SK-N-SH (cell line): Measurements from ENCODE around the gene ZKSCAN3. TPM values are rescaled to one million over a fixed set of nuclear protein-coding genes. Genes with fewer than 3 reads are reported as not detected.

Experiments used
- CTCF ChIA-PET: fragments of 300-600, 350-600 bp; formaldehyde crosslinking; extraction: SDS; loops from one replicate; lab custom pipeline; 2021; lab: Yijun Ruan, JAX
- POLR2A ChIA-PET: fragments of 350-600 bp; sonication (Branson Sonifier 250); formaldehyde crosslinking; extraction: SDS; loops from one replicate; lab custom pipeline; 2020; ENCODE audit warnings: antibody characterized with exemption, inconsistent platforms; lab: Yijun Ruan, JAX
- DNase-seq: peaks from one replicate; pipeline ENCODE4 v3.0.0; 2012
- H2AFZ ChIP-seq: fragments of 200-600 bp; sonication (generic); 2 replicates; pipeline ENCODE4 v1.8.1; 2016; ENCODE audit warnings: antibody characterized with exemption, mild to moderate bottlenecking, low read depth
- H3F3A ChIP-seq: fragments of 200-600 bp; sonication (generic); replicated peaks from 2 replicates; pipeline ENCODE3; 2016; ENCODE audit warnings: antibody characterized with exemption, mild to moderate bottlenecking; ENCODE audit not compliant: insufficient read depth
- H3K27ac ChIP-seq, 2 experiments: fragments of 200-500 bp in 1 of 2; fragments of 200-600 bp in 1 of 2; sonication (Bioruptor generic) in 1 of 2; sonication (generic), shearing (Covaris generic) in 1 of 2; 2 replicates each; pipeline versions ENCODE4 v1.5.1 to v1.6.1; 2014 to 2016; ENCODE audit warnings: low read depth in 2 of 2, inconsistent platforms in 1 of 2, low read length in 1 of 2, mild to moderate bottlenecking in 1 of 2, mixed read lengths in 1 of 2
- H3K27me3 ChIP-seq: fragments of 200-600 bp; sonication (generic), shearing (Covaris generic); 2 replicates; pipeline ENCODE4 v1.6.1; 2016; ENCODE audit warnings: mixed run types; ENCODE audit not compliant: insufficient read depth
- H3K36me3 ChIP-seq, 2 experiments: fragments of 200-500 bp in 1 of 2; fragments of 200-600 bp in 1 of 2; sonication (Bioruptor generic) in 1 of 2; sonication (generic) in 1 of 2; replicated peaks in 1 of 2; 2 replicates each; pipeline versions ENCODE3 to v1.5.1; 2014 to 2016; ENCODE audit warnings: low read length in 1 of 2, mild to moderate bottlenecking in 1 of 2; ENCODE audit not compliant: insufficient read depth in 2 of 2, control insufficient read depth in 1 of 2
- H3K4me1 ChIP-seq, 2 experiments: fragments of 200-500 bp in 1 of 2; fragments of 200-600 bp in 1 of 2; sonication (Bioruptor generic) in 1 of 2; sonication (generic), shearing (Covaris generic) in 1 of 2; 2 replicates each; pipeline versions ENCODE4 v1.5.1 to v1.6.1; 2014 to 2016; ENCODE audit warnings: low read depth in 1 of 2, low read length in 1 of 2, mixed run types in 1 of 2; ENCODE audit not compliant: insufficient read depth in 2 of 2, control insufficient read depth in 1 of 2
- H3K4me2 ChIP-seq: fragments of 200-600 bp; sonication (generic), shearing (Covaris generic); 2 replicates; pipeline ENCODE4 v1.6.1; 2017; ENCODE audit warnings: mixed run types
- H3K4me3 ChIP-seq, 2 experiments: fragments of 200-500 bp in 1 of 2; fragments of 200-600 bp in 1 of 2; sonication (Bioruptor generic) in 1 of 2; sonication (generic), shearing (Covaris generic) in 1 of 2; 2 replicates each; pipeline versions ENCODE4 v1.5.1 to v1.8.1; 2014 to 2016; ENCODE audit warnings: low read depth in 2 of 2, inconsistent platforms in 1 of 2, low read length in 1 of 2, mild to moderate bottlenecking in 1 of 2, mixed read lengths in 1 of 2, moderate library complexity in 1 of 2
- H3K79me2 ChIP-seq: fragments of 200-600 bp; sonication (generic); 2 replicates; pipeline ENCODE4 v1.8.1; 2017; ENCODE audit warnings: mild to moderate bottlenecking; ENCODE audit not compliant: insufficient read depth
- H3K9ac ChIP-seq: fragments of 200-600 bp; sonication (generic); 2 replicates; pipeline ENCODE4 v1.6.1; 2017; ENCODE audit warnings: mixed run types
- H3K9me2 ChIP-seq: fragments of 200-600 bp; sonication (generic); 2 replicates; pipeline ENCODE4 v1.6.1; 2017; ENCODE audit warnings: mixed run types
- H3K9me3 ChIP-seq: fragments of 200-600 bp; sonication (generic); 2 replicates; pipeline ENCODE4 v1.6.1; 2017; ENCODE audit warnings: mixed run types, mild to moderate bottlenecking, moderate library complexity
- H4K20me1 ChIP-seq: fragments of 200-600 bp; sonication (generic); 2 replicates; pipeline ENCODE4 v1.6.1; 2017; ENCODE audit warnings: mild to moderate bottlenecking, mixed run types; ENCODE audit not compliant: insufficient read depth
- CHD2 ChIP-seq: fragments of 150-350 bp; IDR thresholded peaks from 2 replicates; pipeline ENCODE4 v1.6.1; 2018; ENCODE audit warnings: low read length; ENCODE audit not compliant: partially characterized antibody
- EP300 ChIP-seq, 2 experiments: IDR thresholded peaks; 2 replicates each; pipeline versions ENCODE4 v1.4.0 to v1.6.1; 2012; ENCODE audit warnings: borderline replicate concordance in 1 of 2, low read depth in 1 of 2, low read length in 1 of 2
- FOSL2 ChIP-seq: IDR thresholded peaks from 2 replicates; pipeline ENCODE4 v1.4.0; 2012; ENCODE audit warnings: low read depth, mild to moderate bottlenecking, moderate library complexity, borderline replicate concordance
- FOXJ3 ChIP-seq: sonication (generic); formaldehyde crosslinking; IDR thresholded peaks from 2 replicates; pipeline ENCODE4 v1.5.1; 2020; ENCODE audit warnings: mild to moderate bottlenecking, missing genetic modification reagents
- FOXM1 ChIP-seq: IDR thresholded peaks from 2 replicates; pipeline ENCODE4 v1.4.0; 2012; ENCODE audit warnings: low read depth, mild to moderate bottlenecking
- GABPA ChIP-seq: IDR thresholded peaks from 2 replicates; pipeline ENCODE4 v1.4.0; 2012; ENCODE audit warnings: low read depth, mild to moderate bottlenecking
- GATA2 ChIP-seq: sonication (generic); formaldehyde crosslinking; IDR thresholded peaks from 2 replicates; pipeline ENCODE4 v1.5.0; 2020; ENCODE audit warnings: mild to moderate bottlenecking, missing genetic modification reagents
- MXI1 ChIP-seq: IDR thresholded peaks from 2 replicates; pipeline ENCODE4 v1.6.1; 2012; ENCODE audit warnings: mild to moderate bottlenecking, low read depth, low read length, improper control_type of control experiment
- NFIC ChIP-seq: IDR thresholded peaks from 2 replicates; pipeline ENCODE4 v1.4.0; 2012; ENCODE audit warnings: borderline replicate concordance
- POLR2AphosphoS5 ChIP-seq: IDR thresholded peaks from 2 replicates; pipeline ENCODE4 v1.6.1; 2012; ENCODE audit warnings: low read depth, low read length
- TAF1 ChIP-seq: IDR thresholded peaks from 2 replicates; pipeline ENCODE4 v1.6.1; 2012; ENCODE audit warnings: low read depth, mild to moderate bottlenecking, low read length, moderate library complexity, borderline replicate concordance
- YY1 ChIP-seq: IDR thresholded peaks from 2 replicates; pipeline ENCODE4 v1.4.0; 2012; ENCODE audit warnings: low read depth, mild to moderate bottlenecking
- WGBS: methylation state at CpG from one replicate; pipeline ENCODE4 v1.1.6; 2017; ENCODE audit warnings: low lambda C conversion rate; 5-methylcytosine and 5-hydroxymethylcytosine counted together
- polyA plus RNA-seq, 3 experiments: library from polyadenylated mRNA; depleted of rRNA; stranded (reverse); fragments of >200 nt; gene quantifications; 2 replicates each; pipeline ENCODE4 v1.2.3, GENCODE V29; 2012
- TF ChIP-seq, protein P1 (sequence below): IDR thresholded peaks from 2 replicates; pipeline ENCODE4 v1.4.0; 2012; ENCODE audit warnings: low read depth, borderline replicate concordance
- TF ChIP-seq, protein P2 (sequence below): IDR thresholded peaks from 2 replicates; pipeline ENCODE4 v1.4.0; 2012; ENCODE audit warnings: low read depth
- TF ChIP-seq, protein P3 (sequence below): fragments of 200-600 bp; sonication (generic); IDR thresholded peaks from 2 replicates; pipeline ENCODE4 v1.6.1; 2017; ENCODE audit warnings: antibody characterized with exemption, mild to moderate bottlenecking, moderate library complexity
- TF ChIP-seq, protein P4 (sequence below): IDR thresholded peaks from 2 replicates; pipeline ENCODE4; 2012

The ZKSCAN3 gene
- polyA plus RNA-seq, 1 of the 3 experiments (the other 2 are of a cell fraction) = 2.6 TPM

DNA sequence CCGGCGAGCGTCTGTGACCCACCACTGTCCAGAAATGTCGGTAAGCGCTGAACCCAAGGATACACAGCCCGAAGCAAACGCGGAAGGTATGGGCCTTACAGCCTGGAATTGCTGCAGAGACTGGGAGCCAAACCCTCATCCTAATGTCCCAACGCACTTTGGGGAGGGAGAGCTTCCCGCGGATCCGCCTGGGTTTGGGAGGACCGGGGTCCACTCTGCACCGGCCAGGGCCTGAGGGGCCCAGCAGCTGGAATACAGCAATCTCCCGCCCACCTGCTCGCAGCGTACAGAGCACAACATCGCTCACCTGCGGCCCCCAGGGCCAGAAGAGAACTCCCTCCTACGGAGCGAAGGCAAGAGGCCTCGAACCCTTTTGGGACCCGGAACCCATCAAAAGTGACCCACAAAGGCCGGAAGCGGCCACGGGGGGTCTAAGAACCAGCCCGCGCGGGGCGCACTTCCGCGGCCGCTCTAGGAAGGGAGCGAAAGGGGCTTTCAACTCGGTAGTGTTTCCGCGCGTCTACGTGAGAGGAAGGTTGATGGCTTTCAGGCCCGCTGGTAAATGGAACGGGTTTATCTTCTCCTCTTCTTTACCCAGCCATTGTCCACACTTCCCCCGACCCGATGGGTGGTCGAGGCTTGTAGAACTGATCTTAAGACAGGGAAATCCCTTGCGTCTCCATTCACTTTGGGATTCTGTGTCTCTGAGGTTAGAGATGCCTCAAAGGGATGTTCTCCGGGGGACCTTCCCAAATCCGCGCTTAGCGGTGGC lies 49.8 kb downstream of the ZKSCAN3 start, which contains the start of gene ZSCAN12 (continued):
- TF ChIP-seq, protein P1, sequence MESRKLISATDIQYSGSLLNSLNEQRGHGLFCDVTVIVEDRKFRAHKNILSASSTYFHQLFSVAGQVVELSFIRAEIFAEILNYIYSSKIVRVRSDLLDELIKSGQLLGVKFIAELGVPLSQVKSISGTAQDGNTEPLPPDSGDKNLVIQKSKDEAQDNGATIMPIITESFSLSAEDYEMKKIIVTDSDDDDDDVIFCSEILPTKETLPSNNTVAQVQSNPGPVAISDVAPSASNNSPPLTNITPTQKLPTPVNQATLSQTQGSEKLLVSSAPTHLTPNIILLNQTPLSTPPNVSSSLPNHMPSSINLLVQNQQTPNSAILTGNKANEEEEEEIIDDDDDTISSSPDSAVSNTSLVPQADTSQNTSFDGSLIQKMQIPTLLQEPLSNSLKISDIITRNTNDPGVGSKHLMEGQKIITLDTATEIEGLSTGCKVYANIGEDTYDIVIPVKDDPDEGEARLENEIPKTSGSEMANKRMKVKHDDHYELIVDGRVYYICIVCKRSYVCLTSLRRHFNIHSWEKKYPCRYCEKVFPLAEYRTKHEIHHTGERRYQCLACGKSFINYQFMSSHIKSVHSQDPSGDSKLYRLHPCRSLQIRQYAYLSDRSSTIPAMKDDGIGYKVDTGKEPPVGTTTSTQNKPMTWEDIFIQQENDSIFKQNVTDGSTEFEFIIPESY = 0 out of 2 replicates have a peak, but pooled peaks have one; percentile 32
- TF ChIP-seq GATA2 (CRISPR knock-in tag) (no peak), EP300 (IDR thresholded peaks at IDR 0.05; ENCODE audit: borderline replicate concordance in 1 of 2, low read depth in 1 of 2, low read length in 1 of 2) (0 out of 4 replicates have a peak, but pooled peaks of 1 of the 2 experiments have one; percentile 17), GABPA (peak; percentile 95), NFIC (peak; percentile 27; the same call in 1 of the 2 replicates), CHD2 (peak; percentile 77), FOXJ3 (CRISPR knock-in tag) (no peak), FOSL2 (no peak), POLR2AphosphoS5 (peak; percentile 98), MXI1 (peak; percentile 83), FOXM1 (no peak), YY1 (peak; percentile 75; the same call in 1 of the 2 replicates), TAF1 (peak; percentile 96)
- TF ChIP-seq, protein P2, sequence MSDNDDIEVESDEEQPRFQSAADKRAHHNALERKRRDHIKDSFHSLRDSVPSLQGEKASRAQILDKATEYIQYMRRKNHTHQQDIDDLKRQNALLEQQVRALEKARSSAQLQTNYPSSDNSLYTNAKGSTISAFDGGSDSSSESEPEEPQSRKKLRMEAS = peak; percentile 86

DNA sequence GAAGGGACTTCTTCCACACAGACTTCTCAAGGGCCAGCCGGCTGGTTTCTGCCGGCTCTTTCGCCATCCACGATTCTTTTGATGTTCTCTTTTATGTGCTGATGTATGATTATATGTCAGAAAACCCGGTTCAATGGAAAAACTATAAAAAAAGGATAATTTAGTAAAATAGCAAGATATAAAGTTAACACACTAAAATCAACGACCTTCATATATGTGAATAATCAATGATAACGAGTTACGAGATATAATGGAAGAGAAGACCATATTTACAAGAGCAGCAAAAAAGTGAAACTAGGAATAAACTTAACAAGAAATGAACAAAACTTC lies 50.3 kb downstream of the ZKSCAN3 start:
- POLR2A ChIA-PET = interaction anchor here (0.6 to 1.5 kb wide), 2 partner anchors 187 to 296 kb away, joined by 3 to 6 read pairs; a partner anchor contains a TSS
- TF ChIP-seq, protein P3, sequence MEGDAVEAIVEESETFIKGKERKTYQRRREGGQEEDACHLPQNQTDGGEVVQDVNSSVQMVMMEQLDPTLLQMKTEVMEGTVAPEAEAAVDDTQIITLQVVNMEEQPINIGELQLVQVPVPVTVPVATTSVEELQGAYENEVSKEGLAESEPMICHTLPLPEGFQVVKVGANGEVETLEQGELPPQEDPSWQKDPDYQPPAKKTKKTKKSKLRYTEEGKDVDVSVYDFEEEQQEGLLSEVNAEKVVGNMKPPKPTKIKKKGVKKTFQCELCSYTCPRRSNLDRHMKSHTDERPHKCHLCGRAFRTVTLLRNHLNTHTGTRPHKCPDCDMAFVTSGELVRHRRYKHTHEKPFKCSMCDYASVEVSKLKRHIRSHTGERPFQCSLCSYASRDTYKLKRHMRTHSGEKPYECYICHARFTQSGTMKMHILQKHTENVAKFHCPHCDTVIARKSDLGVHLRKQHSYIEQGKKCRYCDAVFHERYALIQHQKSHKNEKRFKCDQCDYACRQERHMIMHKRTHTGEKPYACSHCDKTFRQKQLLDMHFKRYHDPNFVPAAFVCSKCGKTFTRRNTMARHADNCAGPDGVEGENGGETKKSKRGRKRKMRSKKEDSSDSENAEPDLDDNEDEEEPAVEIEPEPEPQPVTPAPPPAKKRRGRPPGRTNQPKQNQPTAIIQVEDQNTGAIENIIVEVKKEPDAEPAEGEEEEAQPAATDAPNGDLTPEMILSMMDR = no peak
- TF ChIP-seq, protein P4, sequence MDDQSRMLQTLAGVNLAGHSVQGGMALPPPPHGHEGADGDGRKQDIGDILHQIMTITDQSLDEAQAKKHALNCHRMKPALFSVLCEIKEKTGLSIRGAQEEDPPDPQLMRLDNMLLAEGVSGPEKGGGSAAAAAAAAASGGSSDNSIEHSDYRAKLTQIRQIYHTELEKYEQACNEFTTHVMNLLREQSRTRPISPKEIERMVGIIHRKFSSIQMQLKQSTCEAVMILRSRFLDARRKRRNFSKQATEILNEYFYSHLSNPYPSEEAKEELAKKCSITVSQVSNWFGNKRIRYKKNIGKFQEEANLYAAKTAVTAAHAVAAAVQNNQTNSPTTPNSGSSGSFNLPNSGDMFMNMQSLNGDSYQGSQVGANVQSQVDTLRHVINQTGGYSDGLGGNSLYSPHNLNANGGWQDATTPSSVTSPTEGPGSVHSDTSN = no peak
- Histone ChIP-seq H3K9ac (peak overlapping the region; percentile 88), H3K9me2 (no peaks in the 10 kb centered on the region), H4K20me1 (no peaks in the 10 kb centered on the region), H3K4me3 (peak overlapping the region; percentile 83 to 98), H3K4me1 (peaks cover 10 to 13% of the 10 kb centered on the region in 2 experiments; a peak in 3 of 4 replicates), H3K27me3 (no peaks in the 10 kb centered on the region), H3K27ac (peak overlapping the region; percentile 65 to 96), H3K9me3 (no peaks in the 10 kb centered on the region), H3K36me3 (peaks cover 9 to 22% of the 10 kb centered on the region in 2 experiments), H3F3A (peaks cover 12% of the 10 kb centered on the region), H2AFZ (peak overlapping the region; percentile 100), H3K4me2 (peak overlapping the region; percentile 92), H3K79me2 (peaks cover 43% of the 10 kb centered on the region)
- CTCF ChIA-PET = interaction anchor here (2.5 kb wide), 1 partner anchor 44 kb away, joined by 5 read pairs; no protein-coding TSS in a partner anchor
- no peak for DNase-seq
- WGBS = 7% methylated on average over 8 of the region's 8 CpGs
